NOMO-1 (cell line): ENCODE measurements around the gene UBTD1.
"Not testable (repeated sequence)": the region's sequence is repeated elsewhere in the genome, so short reads cannot be mapped to it uniquely, and the experiment has no call there.

Source experiments
- DNase-seq, 2 experiments: peaks; one replicate each; lab custom pipeline; 2025; ENCODE audit not compliant: unreplicated experiment in 2 of 2; lab: John Stamatoyannopoulos, UW

The UBTD1 gene

DNA sequence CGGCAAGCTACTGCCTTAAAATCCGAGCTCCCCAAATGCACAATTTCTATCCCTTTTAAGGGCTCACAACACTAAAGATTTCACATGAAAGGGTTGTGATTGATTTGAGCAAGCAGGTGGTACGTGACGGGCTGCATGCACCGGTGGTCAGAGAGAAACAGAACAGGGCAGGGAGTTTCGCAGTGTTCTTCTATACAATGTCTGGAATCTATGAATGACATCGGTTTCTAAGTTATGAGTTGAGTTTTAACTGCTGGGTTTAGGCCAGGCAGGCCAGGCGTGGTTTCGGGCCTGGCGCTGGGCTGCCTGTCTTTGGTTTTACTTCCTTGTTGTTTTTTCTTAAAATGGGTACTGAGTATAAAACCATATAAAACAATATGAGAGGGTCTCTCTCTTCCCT is 56.8 kb downstream of the UBTD1 start:
- DNase-seq, result not testable (repeated sequence)

DNA sequence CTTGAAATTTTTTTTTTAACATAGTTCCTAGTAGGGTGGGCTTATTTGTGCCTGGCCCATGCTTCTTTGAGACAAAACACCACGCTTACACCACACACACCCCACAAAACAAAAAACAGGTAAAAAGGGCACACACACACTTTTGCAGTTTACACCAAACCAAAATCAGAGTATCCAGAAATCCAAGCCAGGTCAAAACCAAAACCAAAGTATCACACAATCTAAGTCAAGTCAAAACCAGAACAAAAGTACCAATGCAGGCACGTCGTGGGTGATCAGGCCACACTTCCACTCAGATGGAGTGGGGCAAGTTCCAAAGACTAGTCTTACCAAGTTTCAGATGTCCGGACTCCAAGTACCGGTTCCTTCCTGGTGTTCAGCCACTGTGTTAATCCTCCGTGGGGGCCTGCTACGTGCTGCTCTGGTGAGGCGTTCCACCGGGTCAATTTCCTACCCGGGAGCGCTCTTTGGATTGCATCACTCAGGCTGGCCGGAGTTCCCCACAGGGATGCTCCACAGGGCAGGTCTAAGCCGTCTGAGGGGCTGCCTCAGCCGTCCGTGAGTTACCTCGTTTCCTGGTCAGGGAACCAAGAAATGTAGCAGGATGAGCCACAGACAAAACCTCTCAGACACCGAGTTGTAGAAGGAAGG is 62.1 kb downstream of the UBTD1 start:
- not testable (repeated sequence) for DNase-seq

DNA sequence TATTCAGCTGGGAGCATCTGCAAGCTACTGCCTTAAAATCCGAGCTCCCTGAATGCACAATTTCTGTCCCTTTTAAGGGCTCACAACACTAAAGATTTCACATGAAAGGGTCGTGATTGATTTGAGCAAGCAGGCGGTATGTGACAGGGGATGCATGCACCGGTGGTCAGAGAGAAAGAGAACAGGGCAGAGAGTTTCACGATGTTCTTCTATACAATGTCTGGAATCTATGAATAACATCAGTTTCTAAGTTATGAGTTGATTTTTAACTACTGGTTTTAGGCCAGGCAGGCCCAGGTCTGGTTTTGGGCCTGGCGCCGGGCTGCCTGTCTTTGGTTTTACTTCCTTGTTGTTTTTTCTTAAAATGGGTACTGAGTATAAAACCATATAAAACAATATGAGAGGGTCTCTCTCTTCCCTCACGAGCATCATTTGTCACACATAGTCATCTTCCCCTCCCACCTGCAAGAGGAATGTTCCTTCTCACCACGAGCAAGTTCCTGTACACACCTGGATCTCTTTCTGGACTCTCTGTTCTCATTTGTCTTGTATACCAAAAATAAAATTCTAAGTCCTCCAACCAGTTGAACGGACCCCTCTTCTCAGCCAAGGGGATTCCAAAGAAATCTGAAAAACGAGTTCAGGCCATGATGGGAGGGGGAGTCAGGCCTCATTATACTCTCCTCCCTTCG is 62.8 kb downstream of the UBTD1 start:
- DNase-seq, result not testable (repeated sequence)

DNA sequence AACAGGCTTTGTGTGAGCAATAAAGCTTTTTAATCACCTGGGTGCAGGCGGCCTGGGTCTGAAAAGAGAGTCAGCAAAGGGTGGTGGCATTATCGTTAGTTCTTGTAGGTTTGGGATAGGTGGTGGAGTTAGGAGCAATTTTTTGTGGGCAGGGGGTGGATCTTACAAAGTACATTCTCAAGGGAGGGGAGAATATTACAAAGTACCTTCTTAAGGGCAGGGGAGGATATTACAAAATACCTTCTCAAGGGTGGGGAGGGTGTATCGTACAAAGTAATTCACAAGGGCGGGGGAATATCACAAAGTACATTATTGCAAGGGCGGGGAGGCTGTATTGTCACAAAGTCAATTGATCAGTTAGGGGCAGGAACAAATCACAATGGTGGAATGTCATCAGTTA is 63.6 kb downstream of the UBTD1 start:
- DNase-seq, result not testable (repeated sequence)

DNA sequence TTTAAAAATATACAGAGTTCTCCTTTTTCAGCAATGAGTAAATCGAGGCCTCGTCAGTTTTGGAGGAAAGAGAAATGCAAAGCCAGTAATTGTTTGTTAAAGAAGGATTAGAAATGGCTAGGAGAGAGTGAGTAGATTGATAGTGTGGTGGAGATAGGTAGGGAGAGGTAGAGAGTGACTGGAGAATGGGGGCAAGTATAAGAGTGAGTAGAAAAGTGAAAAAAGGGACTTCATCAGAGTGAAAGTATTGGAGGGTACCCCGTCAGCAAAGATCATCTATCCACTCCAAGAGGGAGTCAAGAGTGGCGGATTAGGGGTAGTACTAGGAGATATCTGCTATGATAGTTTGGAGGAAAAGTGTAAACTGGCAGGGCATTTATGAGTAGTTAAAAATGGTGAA is 64.6 kb downstream of the UBTD1 start:
- no peak for DNase-seq

DNA sequence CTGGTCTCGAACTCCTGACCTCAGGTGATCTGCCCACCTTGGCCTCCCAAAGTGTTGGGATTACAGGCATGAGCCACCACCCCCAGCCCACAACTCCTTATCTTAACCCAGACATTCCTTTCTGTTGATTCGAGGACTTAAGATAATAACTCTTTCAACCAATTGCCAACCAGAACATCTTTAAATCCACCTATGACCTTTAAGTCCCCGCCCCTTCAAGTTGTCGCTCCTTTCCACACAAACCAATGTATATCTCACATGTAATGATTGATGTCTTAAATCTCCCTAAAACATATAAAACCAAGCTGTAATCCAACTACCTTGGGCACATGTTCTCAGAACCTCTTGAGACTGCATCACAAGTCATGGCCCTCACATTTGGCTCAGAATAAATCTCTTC is 66.1 kb downstream of the UBTD1 start:
- DNase-seq, result no peak

DNA sequence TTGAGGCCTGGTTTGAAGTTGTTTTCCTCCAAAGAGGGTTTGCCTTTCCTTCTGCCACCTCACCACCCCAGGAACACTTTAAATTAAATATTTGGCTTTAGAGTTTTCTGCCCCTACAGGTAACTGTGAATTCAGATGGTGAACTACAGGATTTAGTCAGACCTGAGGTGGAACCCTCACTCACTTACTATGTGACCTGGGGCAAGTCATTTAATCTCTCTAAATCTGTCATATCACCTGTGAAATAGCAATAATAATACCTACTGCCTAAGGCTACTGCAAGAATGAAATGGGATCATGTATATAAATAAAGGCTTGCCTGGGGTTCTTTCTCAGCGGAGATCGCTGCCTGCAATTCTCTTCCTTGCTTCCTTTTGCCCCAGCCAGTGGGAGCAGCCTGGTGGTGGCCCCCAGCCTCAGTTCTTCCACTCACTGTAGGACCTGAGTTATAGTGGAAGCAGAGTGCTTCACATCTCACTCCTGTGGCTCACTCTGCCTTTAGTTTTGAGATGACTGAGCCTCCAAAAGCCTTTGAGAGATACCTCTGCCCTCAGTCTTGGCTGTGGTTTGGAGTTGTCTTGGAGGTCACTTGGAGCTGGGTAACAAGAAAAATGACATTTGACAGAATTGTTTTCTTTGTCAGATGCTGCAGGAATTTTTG is 67.7 kb downstream of the UBTD1 start:
- DNase-seq, result no peak

DNA sequence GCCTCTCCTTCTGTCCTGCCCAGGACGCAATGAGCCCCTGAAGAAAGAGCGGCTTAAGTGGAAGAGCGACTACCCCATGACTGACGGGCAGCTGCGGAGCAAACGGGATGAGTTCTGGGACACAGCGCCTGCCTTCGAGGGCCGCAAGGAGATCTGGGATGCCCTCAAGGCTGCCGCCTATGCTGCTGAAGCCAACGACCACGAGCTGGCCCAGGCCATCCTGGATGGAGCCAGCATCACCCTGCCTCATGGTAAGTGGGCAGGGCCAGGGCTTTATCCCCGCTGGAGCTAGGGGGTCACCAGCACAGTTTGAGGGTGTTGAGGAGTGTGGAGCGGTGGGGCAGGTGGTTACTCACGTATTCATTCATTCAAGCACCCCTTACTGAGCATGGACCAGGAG is 69.2 kb downstream of the UBTD1 start:
- no peak for DNase-seq

DNA sequence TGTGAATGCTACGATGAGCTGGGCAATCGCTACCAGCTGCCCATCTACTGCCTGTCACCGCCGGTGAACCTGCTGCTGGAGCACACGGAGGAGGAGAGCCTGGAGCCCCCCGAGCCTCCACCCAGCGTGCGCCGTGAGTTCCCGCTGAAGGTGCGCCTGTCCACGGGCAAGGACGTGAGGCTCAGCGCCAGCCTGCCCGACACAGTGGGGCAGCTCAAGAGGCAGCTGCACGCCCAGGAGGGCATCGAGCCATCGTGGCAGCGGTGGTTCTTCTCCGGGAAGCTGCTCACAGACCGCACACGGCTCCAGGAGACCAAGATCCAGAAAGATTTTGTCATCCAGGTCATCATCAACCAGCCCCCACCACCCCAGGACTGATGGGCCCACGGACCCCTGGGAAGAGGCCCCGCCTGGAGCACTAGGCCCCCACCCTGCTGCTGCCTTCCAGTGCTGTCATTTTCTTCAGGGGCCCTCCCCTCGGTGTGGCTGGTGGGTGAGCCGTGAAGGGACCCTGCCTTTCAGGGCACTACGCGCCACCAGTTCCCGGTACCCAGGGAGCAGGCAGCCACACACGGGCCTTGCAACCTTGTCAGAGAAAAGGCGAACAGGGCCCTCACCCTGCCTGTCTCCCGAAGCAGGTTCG is 71.5 kb downstream of the UBTD1 start:
- no peak for DNase-seq

DNA sequence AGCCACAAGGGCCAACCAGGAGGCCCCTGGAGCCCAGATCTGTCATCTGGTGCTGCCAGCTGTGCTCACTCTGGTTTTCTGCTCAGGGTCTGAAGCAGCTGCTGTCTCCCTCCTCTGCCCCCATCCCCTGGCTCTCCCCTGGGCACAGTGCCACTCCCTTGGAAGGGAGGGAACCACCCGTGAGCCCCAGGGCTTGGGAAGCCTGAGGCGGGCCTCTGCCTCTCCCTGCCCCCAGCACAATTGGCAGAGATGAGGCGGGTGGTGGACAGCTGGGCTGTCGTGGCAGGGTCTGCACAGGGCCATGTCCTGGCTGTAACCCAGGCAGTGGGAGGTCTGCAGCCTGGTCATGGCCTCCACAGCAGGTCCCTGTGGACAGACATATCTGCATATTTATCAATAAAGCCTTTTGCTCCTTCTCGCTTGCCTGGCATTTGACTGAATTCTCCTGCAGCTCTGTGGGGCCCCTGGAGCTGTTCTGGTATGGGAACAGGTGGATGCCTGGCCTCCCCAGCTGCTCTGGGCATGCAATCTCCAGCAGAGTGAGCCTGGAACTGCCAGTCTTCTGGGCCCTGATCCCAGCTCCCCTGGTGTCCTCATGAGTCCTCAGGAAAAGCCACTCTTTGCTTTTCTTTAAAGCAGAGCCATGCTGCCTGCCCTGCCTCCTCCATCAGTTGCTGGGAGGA is 72.2 kb downstream of the UBTD1 start:
- no peak for DNase-seq

DNA sequence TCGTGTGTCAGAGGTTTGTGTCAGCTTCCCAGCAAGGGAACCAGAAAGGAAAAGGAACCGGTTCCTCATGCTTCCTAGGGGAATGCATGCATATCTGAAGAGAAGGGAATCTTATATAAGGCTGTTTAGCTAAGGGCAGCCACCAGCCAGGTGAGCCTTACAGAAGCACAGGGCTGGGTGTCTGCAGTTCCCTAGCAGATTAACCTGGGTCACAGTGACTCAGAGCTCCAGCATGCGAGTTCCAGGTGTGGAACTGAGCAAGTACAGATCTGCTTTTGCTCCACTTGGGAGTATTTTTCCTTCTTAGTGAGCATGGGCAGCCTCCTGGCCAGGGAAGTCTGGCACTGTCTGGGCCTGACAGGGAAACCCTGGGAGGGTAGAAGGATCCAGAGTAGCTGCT is 72.9 kb downstream of the UBTD1 start:
- DNase-seq, result no peak

DNA sequence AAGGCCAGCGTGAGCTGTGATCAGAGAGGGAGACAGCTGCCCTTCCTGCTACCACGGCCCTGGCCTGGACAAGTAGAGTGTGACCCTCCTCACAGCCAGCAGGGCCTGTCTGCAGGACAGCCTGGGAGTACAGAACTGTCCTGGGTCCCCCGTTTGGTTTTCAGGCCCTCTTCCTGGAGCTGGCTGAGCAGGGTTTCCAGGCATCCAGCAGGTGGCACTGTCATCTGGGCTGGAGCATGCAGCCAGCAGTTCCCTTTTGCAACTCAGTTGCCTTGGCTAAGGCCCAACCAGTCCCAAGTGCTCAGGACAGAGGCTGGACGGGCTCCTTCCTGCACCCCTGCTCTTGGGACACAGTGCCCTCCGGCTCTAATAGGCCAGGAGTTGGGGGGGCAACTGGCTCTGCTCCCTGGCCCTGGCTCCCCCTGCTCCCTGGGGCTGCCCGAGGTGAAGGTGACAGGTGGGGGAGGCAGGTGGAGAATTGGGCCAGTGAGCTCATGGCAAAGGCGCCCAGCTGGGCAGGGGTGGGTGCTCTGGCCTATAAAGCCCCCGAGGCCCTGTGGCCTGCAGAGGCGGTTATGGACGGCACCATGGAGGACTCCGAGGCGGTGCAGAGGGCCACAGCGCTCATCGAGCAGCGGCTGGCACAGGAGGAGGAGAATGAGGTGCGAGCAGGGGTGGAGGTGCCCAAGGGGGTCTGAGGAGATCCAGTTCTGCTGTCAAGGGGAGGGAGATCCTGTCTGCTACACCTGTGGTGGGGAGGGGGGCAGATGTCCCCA is 73.7 kb downstream of the UBTD1 start, which contains the start of gene ANKRD2:
Gene ANKRD2, plus strand, starts transcription at position 566 of the 776 bp plus-strand sequence. Its CDS starts 10 bp downstream, at position 576.
- DNase-seq, result peak; percentile 70

DNA sequence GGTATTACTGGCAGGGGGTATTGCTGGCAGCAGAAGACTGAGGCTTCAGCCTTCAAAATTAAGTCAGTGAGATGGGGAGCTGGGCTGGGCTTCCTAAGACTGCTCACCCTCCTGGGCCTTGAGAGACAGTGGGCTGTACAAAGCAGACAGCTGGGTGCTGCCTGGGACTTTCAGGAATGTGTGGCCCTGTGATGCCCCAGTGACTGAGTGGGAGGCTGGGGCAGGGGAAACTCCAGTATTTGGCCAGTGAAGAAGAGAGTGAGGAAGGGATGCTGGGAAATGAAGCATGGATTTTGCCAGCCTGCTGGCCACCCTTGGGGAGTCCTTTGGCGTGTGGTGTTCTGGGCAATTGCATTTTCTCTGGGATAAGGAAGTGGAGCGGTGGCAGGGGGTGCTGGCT is 74.3 kb downstream of the UBTD1 start:
- DNase-seq, result no peak

DNA sequence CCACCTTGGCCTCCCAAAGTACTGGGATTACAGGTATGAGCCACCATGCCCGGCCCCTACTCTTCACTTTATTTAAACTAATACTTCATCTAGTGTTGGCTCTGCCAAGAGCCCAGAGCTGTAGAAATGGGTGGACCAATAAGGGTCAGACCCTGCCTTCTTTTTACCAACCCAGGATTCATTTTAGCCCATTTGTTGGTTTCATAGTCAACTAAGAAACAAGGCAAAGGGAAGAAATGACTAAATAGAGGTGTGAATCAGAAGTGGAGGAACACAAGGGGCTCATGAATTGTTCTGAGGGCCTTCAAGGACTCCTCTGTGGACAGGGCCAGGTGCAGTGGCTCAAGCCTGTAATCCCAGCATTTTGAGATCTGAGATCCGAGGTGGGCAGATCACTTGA is 74.9 kb downstream of the UBTD1 start:
- DNase-seq, result no peak

DNA sequence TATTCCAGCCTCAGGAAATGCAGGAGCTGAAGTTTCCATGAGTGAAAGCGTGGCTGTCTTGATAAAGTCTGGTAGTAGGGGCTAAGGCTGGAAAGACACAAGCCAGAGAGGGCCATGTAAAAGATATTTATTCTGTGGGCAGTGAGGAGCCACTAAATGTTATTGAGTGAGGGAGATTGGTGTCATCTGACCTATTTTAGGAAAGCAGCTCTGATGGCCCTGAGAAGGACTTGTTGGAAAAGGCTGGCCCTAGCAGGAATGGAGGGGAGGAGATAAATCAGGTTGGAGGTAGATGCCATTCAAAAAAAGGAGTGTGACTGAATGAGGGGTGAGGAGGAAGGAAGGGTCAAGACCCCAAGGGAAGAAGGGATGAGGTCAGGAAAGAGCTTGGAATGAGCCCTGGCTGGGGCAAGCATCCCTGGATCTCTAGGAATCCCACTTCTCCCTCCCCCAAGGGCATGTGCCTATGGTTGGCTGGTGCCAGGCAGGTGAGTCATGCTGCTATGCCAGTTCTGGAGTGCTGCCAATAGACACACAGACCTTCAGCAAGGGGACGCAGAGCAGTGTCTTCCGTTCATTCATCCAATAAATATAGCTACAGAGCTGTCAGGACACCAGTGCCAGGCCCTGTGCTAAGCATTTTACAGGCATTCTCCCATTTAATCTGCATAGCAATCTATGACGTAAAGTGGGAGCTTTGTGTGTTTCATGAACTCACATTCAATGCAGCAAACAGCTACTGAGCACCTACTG is 75.8 kb downstream of the UBTD1 start:
- DNase-seq, result no peak

DNA sequence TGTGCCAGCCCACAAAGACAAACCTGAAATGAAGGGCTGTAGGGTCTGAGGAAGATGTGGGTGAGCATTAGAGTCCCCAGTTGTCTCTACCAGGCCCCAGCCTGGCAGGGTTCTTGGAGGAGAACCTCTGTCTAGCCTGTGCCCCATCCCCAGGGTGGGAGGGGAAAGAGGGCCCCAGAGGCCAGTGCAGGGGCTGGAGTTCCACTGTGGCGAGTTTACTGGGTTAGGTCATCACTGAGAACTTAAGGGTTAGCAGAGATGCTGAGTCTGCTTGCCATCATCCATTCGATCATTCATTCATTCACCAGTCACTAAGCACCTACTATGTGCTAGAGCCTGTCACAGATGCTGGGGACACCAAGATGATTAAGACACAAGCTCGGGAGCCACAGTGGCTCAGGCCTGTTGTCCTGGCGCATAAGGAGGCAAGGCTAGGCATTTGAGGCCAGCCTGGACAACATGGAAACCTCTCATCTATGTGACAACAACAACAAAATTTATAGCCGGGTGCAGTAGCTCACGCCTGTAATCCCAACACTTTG is 76.5 kb downstream of the UBTD1 start:
- no peak for DNase-seq

DNA sequence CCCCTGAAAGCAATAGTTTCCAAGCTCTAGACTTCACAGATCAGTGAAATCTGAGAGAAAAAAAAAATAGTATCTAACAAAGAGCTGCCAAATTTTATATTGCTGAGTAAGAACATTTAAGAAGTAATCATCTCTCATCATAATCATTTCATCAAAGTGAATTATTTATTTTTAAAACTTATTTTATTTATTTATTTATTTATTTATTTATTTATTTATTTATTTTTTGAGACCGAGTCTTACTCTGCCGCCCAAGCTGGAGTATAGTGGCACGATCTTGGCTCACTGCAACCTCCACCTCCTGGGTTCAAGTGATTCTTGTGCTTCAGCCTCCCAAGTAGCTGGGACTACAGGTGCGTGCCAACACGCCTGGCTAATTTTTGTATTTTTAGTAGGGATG is 77.8 kb downstream of the UBTD1 start:
- not testable (repeated sequence) for DNase-seq

DNA sequence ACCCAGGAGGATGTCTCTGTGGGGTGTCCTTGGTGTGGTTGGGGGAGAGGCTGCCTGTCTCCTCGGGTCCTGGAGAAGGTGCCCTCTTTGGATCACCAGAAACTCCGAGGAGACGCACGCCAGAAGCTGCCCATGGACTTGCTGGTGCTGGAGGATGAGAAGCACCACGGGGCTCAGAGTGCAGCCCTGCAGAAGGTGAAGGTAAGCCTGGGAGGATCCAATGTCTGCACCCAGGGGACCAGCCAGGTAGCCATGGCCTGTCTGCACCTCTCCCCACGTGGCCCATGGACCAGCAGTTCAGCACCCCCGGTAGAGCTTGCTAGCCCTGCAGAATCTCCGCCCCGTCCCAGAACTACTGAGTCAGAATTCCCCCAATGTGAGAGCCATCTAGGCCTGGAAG is 79.0 kb downstream of the UBTD1 start:
- DNase-seq, result no peak

DNA sequence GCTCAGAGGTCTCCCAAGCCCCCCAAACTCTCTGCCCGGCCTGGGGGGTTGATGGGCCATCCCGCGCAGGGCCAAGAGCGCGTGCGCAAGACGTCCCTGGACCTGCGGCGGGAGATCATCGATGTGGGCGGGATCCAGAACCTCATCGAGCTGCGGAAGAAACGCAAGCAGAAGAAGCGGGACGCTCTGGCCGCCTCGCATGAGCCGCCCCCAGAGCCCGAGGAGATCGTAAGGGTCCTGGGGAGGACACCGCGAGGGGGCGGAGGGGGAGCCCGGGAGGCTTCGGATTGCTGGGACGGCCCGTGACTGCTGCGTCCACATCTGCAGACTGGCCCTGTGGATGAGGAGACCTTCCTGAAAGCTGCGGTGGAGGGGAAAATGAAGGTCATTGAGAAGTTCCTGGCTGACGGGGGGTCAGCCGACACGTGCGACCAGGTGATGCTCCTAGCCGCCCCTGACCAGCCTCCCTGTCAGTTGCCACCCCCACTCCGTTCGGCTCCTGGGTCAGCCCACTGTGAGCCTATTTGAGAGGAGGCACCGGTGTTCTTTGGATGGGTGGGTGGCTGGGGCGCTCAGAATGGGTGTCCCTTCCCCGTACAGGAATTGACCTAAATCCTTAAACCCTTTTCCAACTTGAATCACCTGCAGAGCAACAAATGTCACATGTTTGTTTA is 79.6 kb downstream of the UBTD1 start:
- DNase-seq, result no peak
